ACHN (cell line): ENCODE measurements around the gene ADGRB3.
"Not testable (repeated sequence)": the region's sequence is repeated elsewhere in the genome, so short reads cannot be mapped to it uniquely, and the experiment has no call there.

Experiments
- DNase-seq: peaks from one replicate; pipeline ENCODE4 v3.0.0-alpha.2; 2015
- in situ Hi-C: cut with HindIII; loops from 2 replicates; pipeline ENCODE4 v1.10.0; 2017; ENCODE audit warnings: low sequenced_read_pairs, low pct_ligation_motif_present, low pct_unique_long_range_greater_than_20kb

ADGRB3 gene

DNA sequence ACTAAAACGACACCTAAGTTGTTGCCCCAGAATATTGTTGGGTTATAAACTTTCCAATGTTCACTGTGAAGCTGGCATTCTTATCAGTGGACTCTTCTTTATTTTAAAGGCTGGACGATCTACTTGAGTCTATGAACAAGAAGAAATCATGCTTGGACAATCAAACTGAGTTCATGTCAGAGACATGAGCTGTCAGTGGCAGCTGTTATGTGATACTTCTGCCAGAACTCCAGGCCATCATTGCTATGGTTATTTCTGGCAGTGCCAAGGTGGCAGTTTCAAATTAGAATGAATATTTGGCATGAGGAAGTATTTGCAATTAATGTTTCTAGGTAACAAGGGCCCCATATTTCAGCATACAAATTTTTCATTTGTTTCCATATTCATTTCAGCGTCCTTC, 744.4 kb downstream of the ADGRB3 start:
- in situ Hi-C loops, result no loop called here
- no peak for DNase-seq

DNA sequence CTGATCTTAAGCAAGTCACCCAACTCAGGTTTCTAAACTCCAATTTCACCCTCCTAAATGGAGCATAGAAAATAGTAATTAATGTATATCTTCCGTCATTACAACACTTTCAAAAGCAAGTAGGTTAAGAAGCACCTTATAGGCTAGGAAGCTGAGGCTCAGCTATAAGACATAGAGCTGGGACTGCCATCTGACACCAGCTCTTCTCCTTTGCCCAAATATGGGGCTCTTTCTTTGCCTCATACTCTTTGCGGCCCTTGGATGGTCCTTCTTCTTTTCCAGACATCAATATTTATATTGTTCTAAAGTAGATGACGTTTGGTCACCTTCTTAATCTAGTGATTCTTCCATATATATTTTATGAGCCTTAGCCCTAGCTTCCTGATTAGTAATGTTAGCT, 748.5 kb downstream of the ADGRB3 start:
- in situ Hi-C loops, result no loop called here
- DNase-seq, result no peak

DNA sequence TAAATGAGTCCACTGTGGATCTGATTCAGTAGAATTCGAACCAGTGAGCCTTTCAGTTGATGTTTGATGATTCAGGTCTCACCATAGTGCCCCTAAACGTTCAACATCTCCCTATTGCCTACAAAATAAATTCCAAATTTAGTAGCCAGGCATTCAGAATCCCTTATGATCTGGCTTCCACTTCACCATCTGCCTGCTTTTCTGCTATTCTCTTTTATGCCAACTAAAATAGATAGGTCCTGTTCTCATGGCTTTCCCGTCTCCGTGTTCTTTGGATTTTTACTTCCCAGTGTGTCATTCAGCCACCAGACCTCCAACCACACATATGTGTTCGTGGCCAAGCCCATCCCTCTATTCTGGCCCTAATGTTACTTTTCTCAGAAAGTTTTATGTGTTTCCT, 751.3 kb downstream of the ADGRB3 start:
- no peak for DNase-seq
- in situ Hi-C loops, result no loop called here

DNA sequence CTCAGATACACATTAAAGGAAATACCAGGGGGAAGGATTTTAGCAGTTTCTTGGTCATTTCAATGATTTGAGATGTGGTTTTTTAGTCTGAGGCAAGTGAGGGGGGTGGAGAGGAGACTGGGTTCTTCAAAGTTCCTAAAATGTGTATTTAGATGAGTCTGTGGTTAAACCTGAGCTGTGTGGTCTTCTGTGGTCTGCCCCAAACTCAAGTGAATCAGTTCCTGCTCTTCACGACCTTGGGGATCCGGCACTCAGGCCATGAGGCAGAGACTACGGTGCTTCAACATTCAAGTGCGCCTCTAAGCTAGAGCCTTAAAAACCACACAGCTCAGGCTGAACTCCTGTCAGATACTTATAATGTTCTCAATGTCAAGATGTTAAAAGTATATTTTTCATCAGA, 755.0 kb downstream of the ADGRB3 start:
- no peak for DNase-seq
- in situ Hi-C loops, result no loop called here

DNA sequence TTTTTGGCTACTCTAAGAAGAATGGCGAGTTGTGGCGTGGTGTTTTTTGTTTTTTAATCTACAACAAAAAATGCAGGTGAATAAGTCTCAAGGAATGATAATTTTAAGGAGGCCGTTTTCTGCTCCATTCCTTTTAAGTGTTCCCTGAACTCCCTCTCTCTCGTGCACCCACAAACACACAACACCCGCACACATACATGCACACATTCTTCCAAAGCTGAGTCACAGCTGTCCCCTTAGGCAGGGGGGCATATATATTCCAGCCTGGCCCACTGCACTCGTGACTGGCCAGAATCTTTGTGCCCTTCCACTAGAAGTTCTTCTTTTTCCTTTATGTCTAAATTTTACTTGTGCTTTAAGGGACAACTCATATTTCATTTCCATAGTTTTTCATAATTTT, 756.0 kb downstream of the ADGRB3 start:
- no peak for DNase-seq
- in situ Hi-C loops, result no loop called here

DNA sequence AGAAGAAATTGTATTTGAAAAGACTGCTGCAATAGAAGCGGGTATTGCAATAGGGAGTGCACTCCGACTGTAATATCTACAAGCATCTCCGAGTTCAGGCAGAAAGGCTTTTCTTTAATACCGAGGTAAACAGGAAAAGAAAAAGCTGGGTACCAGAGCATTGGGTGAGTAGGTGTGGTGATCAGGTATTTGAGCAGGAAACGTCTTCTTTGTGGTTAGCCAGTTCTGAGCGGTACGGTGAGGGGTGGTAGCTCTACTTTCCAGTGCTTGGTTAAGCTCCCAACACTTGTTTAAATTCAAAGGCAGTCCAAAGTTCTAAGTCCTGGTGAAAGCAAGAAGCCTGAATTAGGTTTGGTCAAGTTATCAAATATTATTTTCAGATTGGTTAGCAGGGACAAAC, 757.7 kb downstream of the ADGRB3 start:
- DNase-seq, result no peak
- in situ Hi-C loops, result no loop called here

DNA sequence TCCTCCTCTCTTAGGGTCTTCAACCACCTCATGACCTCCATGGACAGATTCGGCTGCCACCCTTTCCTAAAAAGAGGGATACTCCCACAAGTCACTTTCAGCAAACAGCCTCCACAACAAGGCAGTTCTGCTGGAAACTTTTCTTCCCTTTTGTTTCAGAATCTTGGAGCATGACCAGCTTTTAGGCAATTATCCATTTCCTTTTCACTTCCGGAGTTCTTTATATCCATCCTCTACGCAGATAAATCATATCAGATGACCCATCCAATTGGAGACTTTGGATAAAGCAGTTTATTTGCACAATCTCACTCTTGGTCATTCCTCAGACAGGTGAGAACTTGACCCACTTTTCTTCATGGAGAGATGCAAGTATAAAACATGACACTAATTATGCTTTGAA, 763.2 kb downstream of the ADGRB3 start:
- DNase-seq, result no peak
- in situ Hi-C loops, result no loop called here

DNA sequence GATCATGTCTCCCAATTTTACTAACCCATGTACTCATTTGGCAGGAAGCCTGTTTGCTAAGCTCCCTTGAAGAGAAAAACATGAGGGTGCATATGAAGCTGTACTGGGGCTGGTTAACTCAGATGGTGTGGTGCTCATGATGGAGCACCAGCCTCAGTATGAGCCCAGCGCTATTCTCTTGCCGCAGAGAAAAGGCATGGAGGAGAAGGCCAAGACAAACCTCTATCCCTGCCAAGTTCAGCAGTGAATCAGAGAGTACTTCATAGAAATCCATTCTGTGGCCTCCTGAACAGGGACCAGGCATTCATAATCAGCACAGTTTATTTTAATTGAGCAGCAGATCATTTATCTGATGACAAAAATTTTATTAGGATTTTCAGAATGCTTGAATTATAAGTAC, 763.6 kb downstream of the ADGRB3 start:
- in situ Hi-C loops, result no loop called here
- DNase-seq, result no peak

DNA sequence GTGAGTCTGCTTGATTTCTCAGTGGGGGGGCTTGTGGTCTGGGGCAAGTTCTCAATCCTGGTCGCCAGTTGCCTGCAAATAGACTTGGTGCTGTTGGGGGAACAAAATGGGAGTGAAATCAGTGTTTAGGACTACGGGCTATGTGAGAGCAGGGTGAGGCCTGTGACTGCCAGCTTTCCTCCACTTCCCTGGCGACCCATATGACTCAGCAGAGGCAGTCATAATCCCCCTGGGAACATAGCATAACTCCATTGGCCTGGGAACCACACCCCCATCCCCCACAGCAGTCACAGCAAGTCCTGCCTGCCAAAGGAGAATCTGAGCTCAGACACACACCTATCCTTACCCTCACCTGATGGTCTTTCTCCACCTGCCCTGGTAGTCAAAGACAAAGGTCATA, 773.8 kb downstream of the ADGRB3 start:
- no peak for DNase-seq
- in situ Hi-C loops, result no loop called here

DNA sequence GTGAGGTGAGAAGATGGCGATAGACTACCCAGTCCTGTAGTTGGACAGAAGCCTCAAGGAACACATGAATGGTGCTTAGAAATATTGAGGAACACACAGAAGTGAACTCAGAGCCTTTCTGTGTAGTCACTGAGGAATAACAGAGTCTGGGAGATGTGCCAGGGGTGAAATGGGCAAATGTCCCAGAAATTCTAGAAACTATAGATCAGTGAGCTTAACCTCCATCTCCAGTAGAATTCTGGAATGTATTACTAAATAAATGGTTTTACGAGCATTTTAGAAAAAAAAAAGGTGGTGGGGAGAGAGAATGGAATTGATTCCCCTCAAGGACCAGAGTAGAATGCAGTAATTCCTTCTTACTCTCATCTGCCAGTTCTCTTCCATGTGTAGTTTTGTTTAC, 781.7 kb downstream of the ADGRB3 start:
- peak; percentile 69 for DNase-seq
- in situ Hi-C loops, result no loop called here

DNA sequence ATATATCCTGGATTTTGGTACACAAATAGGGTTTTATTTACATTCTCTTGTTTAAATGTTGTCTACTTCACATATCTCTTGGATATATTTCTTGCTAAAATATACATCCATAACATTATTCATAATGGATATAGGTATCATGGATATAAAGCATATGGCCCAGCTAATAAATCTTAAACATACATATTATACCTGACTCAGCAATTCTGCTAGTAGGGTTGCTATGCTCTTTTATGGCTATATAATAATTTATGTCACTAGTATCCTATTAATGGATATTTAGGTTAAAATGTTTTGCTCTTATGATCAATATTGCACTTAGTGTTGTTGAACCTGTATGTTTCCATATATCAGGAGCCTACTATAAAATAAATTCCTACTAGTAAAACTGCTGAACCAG, 786.2 kb downstream of the ADGRB3 start:
- DNase-seq, result no peak
- in situ Hi-C loops, result no loop called here

DNA sequence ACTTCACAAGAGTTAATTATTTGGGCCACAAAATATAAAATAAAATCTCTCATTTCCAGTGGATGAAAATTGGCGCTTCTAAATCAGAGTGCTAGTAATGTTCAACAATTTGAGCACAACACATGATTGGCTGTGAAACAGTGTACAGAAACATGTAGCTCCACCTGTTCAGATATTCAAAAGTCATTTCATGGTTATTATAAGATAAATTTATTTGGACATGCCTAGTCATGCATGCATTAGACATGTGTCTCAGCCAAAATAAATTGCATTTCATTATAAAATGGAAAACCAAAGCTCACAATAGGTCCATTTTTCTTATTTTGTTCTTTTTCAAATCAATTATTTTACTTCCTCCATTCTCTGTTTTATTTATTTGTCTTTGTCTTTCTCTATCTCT, 786.9 kb downstream of the ADGRB3 start:
- in situ Hi-C loops, result no loop called here
- no peak for DNase-seq

DNA sequence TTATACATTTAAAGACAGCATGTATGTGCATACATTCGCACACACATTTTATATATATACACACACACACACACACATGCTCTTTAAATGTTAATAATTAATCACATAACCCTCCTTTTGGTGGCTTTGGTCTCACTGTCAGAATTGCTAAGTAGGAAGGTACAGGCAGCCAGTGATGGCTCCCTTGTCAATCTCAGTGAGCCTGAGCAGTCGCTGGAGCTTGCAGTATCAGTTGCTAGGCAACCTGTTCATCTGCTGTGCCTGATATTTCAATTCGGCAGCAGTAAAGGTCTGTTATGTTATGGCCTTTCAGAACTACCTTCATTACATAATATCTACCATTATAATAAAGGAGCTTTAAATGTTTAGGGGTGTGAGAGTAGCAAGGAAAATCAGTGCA, 787.4 kb downstream of the ADGRB3 start:
- no peak for DNase-seq

DNA sequence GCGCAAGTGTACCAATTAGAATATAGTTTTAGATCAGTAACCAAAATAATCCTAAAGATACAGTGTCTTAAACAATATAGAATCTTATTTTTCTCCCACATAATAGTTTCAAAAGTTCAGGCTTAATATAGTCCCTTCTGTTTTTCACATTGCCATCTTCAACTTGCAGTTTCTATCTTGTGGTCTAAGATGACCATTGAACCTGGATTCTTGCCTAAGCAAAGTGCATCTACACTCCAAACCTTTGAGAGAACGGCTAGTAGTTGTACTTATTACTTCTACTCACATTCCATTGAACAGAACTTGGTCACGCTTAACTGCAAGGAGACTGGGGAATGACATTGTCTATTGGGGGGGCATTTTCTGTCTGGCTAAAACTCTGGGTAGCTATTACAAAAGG, 788.7 kb downstream of the ADGRB3 start:
- in situ Hi-C loops, result no loop called here
- DNase-seq, result no peak

More for the DNA sequence above, 787.4 kb downstream of the ADGRB3 start:
- in situ Hi-C loops, result no loop called here

DNA sequence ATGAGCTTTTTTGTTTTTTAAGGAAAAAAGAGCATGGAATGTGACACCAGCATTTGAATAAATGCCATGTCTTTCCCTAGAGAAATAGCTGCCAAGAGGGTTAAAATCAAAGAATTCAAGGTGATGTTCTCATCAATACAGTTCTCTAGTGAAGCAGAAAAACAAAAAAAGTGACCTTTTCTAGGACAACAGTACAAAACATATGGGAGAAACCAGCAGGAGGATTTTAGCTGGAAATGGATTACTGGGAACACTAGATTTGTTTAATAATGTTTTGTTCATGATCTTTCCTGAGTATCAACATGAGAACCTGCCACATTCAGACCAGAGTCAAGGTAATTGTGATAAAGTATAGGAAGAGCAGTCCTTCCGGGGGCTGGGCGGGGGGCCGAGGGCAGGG, 789.5 kb downstream of the ADGRB3 start:
- DNase-seq, result no peak
- in situ Hi-C loops, result no loop called here

DNA sequence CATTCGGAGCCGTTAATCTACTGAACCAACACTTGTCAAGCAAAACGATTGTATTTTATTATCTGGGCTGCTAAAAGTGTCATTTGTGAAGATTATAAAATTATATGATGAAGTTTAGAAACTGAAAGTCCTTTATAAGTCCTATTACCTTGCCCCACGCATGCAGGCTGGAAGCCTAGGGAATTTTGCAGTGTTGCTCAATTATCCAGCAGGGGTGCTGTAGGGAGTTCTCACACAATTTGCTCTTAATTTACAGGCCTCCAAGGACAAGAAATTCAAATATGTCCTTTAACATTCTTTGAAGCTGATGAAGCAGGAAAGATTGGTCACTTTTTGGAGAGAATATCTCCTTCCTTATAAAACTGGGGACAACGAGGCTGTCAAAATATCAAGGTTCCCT, 792.8 kb downstream of the ADGRB3 start:
- DNase-seq, result no peak
- in situ Hi-C loops, result no loop called here

DNA sequence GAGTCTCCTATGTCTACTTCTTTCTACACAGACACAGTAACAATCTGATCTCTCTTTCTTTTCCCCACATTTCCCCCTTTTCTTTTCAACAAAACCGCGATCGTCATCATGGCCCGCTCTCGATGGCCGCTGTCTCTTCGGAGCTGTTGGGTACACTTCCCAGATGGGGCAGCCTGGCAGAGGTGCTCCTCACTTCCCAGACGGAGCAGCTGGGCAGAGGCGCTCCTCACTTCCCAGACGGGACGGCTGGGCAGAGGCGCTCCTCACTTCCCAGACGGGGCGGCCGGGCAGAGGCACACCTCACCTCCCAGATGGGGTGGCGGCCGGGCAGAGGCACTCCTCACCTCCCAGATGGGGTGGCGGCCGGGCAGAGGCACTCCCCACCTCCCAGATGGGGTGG, 797.1 kb downstream of the ADGRB3 start:
- in situ Hi-C loops, DNase-seq: not testable (repeated sequence)

DNA sequence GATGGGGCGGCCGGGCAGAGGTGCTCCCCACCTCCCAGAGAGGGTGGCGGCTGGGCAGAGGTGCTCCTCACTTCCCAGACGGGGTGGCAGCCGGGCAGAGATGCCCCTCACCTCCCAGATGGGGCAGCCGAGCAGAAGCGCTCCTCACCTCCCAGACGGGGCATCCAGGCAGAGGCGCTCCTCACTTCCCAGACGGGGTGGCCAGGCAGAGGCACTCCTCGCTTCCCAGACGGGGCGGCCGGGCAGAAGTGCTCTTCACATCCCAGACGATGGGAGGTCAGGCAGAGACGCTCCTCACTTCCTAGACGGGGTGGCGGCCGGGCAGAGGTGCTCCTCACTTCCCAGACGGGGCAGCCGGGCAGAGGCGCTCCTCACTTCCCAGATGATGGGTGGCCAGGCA, 798.0 kb downstream of the ADGRB3 start:
- in situ Hi-C loops, DNase-seq: not testable (repeated sequence)

DNA sequence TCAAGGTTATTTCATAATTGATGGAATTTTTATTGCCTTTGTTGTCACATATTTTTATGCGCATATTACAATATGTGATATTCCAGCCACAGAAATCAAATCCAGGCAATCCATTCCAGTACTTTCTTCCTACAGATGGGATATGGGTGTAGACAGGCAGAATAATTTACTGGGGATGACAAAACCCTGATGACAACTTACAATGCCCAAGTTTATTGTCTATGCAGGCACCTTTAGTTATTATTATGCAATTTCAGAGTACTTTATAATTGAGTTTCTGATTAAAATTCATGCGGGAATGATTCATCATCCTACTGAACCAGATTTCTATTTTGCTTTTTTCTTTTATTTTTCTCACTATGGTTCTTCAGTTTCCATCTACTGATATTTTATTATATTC, 803.0 kb downstream of the ADGRB3 start:
- DNase-seq, result no peak
- in situ Hi-C loops, result no loop called here
